Vagina (tissue), 2 donors: ENCODE measurements around the gene NXPH4.

Source experiments
- POLR2AphosphoS5 ChIP-seq, 2 donors: sonication (generic); formaldehyde crosslinking; IDR thresholded peaks; one replicate each; pipeline ENCODE4 v1.9.0; 2017; ENCODE audit warnings: antibody characterized with exemption in 2 of 2, mild to moderate bottlenecking in 2 of 2, low read depth in 1 of 2; ENCODE audit not compliant: insufficient read depth in 1 of 2
- TF ChIP-seq, protein P1 (sequence below), 3 experiments: fragments of 450-650 bp in 2 of 3; fragments of 200-600 bp in 1 of 3; sonication (generic) in 1 of 3; IDR thresholded peaks; one replicate each; pipeline ENCODE4 v1.5.1; 2017 to 2019; ENCODE audit warnings: antibody characterized with exemption in 3 of 3, mild to moderate bottlenecking in 2 of 3, moderate library complexity in 2 of 3

- TF ChIP-seq, protein P1, sequence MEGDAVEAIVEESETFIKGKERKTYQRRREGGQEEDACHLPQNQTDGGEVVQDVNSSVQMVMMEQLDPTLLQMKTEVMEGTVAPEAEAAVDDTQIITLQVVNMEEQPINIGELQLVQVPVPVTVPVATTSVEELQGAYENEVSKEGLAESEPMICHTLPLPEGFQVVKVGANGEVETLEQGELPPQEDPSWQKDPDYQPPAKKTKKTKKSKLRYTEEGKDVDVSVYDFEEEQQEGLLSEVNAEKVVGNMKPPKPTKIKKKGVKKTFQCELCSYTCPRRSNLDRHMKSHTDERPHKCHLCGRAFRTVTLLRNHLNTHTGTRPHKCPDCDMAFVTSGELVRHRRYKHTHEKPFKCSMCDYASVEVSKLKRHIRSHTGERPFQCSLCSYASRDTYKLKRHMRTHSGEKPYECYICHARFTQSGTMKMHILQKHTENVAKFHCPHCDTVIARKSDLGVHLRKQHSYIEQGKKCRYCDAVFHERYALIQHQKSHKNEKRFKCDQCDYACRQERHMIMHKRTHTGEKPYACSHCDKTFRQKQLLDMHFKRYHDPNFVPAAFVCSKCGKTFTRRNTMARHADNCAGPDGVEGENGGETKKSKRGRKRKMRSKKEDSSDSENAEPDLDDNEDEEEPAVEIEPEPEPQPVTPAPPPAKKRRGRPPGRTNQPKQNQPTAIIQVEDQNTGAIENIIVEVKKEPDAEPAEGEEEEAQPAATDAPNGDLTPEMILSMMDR (IDR thresholded peaks at IDR 0.05): no peak
- TF ChIP-seq POLR2AphosphoS5 (IDR thresholded peaks at IDR 0.05; ENCODE audit: insufficient read depth in 1 of 2, low read depth in 1 of 2): no peak
These were observed 22.8 kb upstream of the NXPH4 start for GRCh38 chr12:57193706-57194245.
